Upper lobe of left lung (tissue), 4 donors: ENCODE data around the gene ANKRD44.

Source experiments
- POLR2AphosphoS5 ChIP-seq, 2 donors: sonication (generic); formaldehyde crosslinking; IDR thresholded peaks; one replicate each; pipeline ENCODE4 v1.5.1; 2017; ENCODE audit warnings: antibody characterized with exemption in 2 of 2
- TF ChIP-seq, protein P1 (sequence below), 6 experiments: fragments of 450-650 bp in 4 of 6; fragments of 200-600 bp in 2 of 6; sonication (generic) in 2 of 6; IDR thresholded peaks; one replicate each; pipeline ENCODE4 v1.5.1; 2016 to 2019; ENCODE audit warnings: antibody characterized with exemption in 6 of 6

GRCh38 chr2:197107291-197108269, 203.0 kb downstream of the ANKRD44 start:
- TF ChIP-seq, protein P1, sequence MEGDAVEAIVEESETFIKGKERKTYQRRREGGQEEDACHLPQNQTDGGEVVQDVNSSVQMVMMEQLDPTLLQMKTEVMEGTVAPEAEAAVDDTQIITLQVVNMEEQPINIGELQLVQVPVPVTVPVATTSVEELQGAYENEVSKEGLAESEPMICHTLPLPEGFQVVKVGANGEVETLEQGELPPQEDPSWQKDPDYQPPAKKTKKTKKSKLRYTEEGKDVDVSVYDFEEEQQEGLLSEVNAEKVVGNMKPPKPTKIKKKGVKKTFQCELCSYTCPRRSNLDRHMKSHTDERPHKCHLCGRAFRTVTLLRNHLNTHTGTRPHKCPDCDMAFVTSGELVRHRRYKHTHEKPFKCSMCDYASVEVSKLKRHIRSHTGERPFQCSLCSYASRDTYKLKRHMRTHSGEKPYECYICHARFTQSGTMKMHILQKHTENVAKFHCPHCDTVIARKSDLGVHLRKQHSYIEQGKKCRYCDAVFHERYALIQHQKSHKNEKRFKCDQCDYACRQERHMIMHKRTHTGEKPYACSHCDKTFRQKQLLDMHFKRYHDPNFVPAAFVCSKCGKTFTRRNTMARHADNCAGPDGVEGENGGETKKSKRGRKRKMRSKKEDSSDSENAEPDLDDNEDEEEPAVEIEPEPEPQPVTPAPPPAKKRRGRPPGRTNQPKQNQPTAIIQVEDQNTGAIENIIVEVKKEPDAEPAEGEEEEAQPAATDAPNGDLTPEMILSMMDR (IDR thresholded peaks at IDR 0.05), result no peak
- TF ChIP-seq POLR2AphosphoS5 (IDR thresholded peaks at IDR 0.05), result no peak
